ENCODE measurements around the gene SLC6A4.

DNA sequence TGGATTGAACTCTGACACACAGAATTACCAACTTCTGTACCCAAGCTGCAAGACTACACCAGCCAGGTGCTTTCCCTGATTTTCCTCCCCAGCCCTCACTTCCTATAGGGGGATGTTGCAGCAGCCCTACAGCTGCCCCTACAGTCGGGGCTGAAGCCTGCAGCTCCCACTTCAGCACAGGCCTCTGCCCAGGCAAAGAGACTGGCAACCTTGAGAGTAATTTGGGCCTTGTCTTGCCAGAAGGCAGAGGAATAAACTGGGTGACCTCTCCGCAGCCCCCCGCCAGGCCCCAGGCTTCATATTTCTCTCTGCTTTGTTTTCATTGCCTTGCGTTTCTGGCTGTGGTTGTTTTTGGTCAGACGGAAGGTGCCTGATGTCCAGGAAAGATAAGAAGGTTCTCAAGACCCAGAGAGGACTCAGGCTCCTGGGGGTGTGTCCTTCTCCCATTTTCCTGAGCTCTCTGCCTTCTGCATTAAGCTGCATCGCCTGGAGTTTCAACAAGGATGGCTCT lies 32.0 kb downstream of the SLC6A4 start:
- TF ChIP-seq POLR2AphosphoS5 (IDR thresholded peaks at IDR 0.05; ENCODE audit: low read depth, low read length), result no peak
- TF ChIP-seq, protein P1, sequence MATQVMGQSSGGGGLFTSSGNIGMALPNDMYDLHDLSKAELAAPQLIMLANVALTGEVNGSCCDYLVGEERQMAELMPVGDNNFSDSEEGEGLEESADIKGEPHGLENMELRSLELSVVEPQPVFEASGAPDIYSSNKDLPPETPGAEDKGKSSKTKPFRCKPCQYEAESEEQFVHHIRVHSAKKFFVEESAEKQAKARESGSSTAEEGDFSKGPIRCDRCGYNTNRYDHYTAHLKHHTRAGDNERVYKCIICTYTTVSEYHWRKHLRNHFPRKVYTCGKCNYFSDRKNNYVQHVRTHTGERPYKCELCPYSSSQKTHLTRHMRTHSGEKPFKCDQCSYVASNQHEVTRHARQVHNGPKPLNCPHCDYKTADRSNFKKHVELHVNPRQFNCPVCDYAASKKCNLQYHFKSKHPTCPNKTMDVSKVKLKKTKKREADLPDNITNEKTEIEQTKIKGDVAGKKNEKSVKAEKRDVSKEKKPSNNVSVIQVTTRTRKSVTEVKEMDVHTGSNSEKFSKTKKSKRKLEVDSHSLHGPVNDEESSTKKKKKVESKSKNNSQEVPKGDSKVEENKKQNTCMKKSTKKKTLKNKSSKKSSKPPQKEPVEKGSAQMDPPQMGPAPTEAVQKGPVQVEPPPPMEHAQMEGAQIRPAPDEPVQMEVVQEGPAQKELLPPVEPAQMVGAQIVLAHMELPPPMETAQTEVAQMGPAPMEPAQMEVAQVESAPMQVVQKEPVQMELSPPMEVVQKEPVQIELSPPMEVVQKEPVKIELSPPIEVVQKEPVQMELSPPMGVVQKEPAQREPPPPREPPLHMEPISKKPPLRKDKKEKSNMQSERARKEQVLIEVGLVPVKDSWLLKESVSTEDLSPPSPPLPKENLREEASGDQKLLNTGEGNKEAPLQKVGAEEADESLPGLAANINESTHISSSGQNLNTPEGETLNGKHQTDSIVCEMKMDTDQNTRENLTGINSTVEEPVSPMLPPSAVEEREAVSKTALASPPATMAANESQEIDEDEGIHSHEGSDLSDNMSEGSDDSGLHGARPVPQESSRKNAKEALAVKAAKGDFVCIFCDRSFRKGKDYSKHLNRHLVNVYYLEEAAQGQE (IDR thresholded peaks at IDR 0.05; ENCODE audit: insufficient read depth in 1 of 2, low read depth in 2 of 2, low read length in 2 of 2), result no peak
